PC-3 (cell line): ENCODE measurements around the gene TSPEAR. TPM values are rescaled to one million over a fixed set of nuclear protein-coding genes. Genes with fewer than 3 reads are reported as not detected.

Experiments used
- ATAC-seq: fragments of 200-7000 bp; cut with Tn5 transposase; 2 replicates; pipeline ENCODE4 v1.9.1; 2020; ENCODE audit warnings: mild to moderate bottlenecking, moderate library complexity
- BruUV-seq: library from RNA; stranded (reverse); fragments of 400-500 nt; replicated peaks from 2 replicates; lab custom pipeline; 2021; lab: Mats Ljungman, UMichigan
- CTCF ChIA-PET: fragments of 300-600 bp; sonication (Branson Sonifier 250); formaldehyde crosslinking; loops from one replicate; lab custom pipeline; 2022; ENCODE audit warnings: antibody characterized with exemption; lab: Charles Lee
- POLR2A ChIA-PET: fragments of 300-600 bp; sonication (Branson Sonifier 250); formaldehyde crosslinking; loops from one replicate; lab custom pipeline; 2022; ENCODE audit warnings: antibody characterized with exemption; ENCODE audit not compliant: unreplicated experiment; lab: Charles Lee
- DNase-seq: peaks from one replicate; pipeline ENCODE4 v3.0.0-alpha.2; 2015
- H2AFZ ChIP-seq: fragments of 300-600 bp; sonication (generic); 2 replicates; pipeline ENCODE4 v1.6.0; 2016; ENCODE audit warnings: antibody characterized with exemption, low read length
- H3F3A ChIP-seq: fragments of 300-600 bp; sonication (generic); one replicate; pipeline ENCODE4 v1.6.0; 2017; ENCODE audit warnings: antibody characterized with exemption, low read length, control low read depth, mild to moderate bottlenecking; ENCODE audit not compliant: unreplicated experiment
- H3K27ac ChIP-seq: fragments of 300-600 bp; sonication (generic); 2 replicates; pipeline ENCODE4 v1.5.1; 2016; ENCODE audit warnings: mild to moderate bottlenecking, low read length
- H3K27me3 ChIP-seq: fragments of 300-600 bp; sonication (generic); 2 replicates; pipeline ENCODE4 v1.6.1; 2016; ENCODE audit warnings: low read length, mixed read lengths
- H3K36me3 ChIP-seq: fragments of 300-600 bp; sonication (generic); 2 replicates; pipeline ENCODE4 v1.6.1; 2016; ENCODE audit warnings: low read depth, mixed run types, low read length, mixed read lengths
- H3K4me1 ChIP-seq: fragments of 300-600 bp; sonication (generic); 2 replicates; pipeline ENCODE4 v1.5.1; 2016; ENCODE audit warnings: low read length; ENCODE audit not compliant: insufficient read depth
- H3K4me2 ChIP-seq: fragments of 300-600 bp; sonication (generic); 2 replicates; pipeline ENCODE4 v1.6.0; 2016; ENCODE audit warnings: low read length
- H3K4me3 ChIP-seq: fragments of 300-600 bp; sonication (generic); 2 replicates; pipeline ENCODE4 v1.5.1; 2016; ENCODE audit warnings: mild to moderate bottlenecking, low read length, mixed read lengths
- H3K79me2 ChIP-seq: fragments of 300-600 bp; sonication (generic); 2 replicates; pipeline ENCODE4 v1.6.1; 2017; ENCODE audit warnings: low read length, mixed read lengths
- H3K9ac ChIP-seq: fragments of 300-600 bp; sonication (generic); 2 replicates; pipeline ENCODE4 v1.6.0; 2016; ENCODE audit warnings: mild to moderate bottlenecking, low read length
- H3K9me2 ChIP-seq: fragments of 300-600 bp; sonication (generic); replicated peaks from 2 replicates; pipeline ENCODE4 v1.6.1; 2016; ENCODE audit warnings: mixed run types, low read length, mixed read lengths
- H3K9me3 ChIP-seq: fragments of 300-600 bp; sonication (generic); 2 replicates; pipeline ENCODE4 v1.6.1; 2016; ENCODE audit warnings: low read length, mixed read lengths
- H4K20me1 ChIP-seq: fragments of 300-600 bp; sonication (generic); 2 replicates; pipeline ENCODE4 v1.6.1; 2016; ENCODE audit warnings: low read length, mixed read lengths
- CTCF ChIP-seq: fragments of 300-600 bp; sonication (generic); conservative IDR thresholded peaks from 2 replicates; pipeline ENCODE4 v1.5.1; 2017; ENCODE audit warnings: antibody characterized with exemption, low read depth, mild to moderate bottlenecking, low read length
- EZH2 ChIP-seq: fragments of 300-600 bp; sonication (generic); IDR thresholded peaks from one replicate; pipeline ENCODE4 v1.6.1; 2017; ENCODE audit warnings: antibody characterized with exemption, mild to moderate bottlenecking, low read length; ENCODE audit not compliant: unreplicated experiment
- EZH2phosphoT487 ChIP-seq: fragments of 300-600 bp; sonication (generic); IDR thresholded peaks from 2 replicates; pipeline ENCODE4 v1.6.1; 2018; ENCODE audit warnings: mild to moderate bottlenecking, antibody characterized with exemption, low read length, borderline replicate concordance
- intact Hi-C: fragments of 100-400 bp; cut with micrococcal nuclease; formaldehyde crosslinking; loops from 2 replicates; pipeline ENCODE4 v1.9.0; 2023
- total RNA-seq: library from RNA; depleted of rRNA; stranded (reverse); fragments of >200 nt; gene quantifications from 2 replicates; pipeline ENCODE4 v1.2.3, GENCODE V29; 2014

TSPEAR gene
- total RNA-seq, 1 experiment from 2014 or later, result 2.1 TPM

DNA sequence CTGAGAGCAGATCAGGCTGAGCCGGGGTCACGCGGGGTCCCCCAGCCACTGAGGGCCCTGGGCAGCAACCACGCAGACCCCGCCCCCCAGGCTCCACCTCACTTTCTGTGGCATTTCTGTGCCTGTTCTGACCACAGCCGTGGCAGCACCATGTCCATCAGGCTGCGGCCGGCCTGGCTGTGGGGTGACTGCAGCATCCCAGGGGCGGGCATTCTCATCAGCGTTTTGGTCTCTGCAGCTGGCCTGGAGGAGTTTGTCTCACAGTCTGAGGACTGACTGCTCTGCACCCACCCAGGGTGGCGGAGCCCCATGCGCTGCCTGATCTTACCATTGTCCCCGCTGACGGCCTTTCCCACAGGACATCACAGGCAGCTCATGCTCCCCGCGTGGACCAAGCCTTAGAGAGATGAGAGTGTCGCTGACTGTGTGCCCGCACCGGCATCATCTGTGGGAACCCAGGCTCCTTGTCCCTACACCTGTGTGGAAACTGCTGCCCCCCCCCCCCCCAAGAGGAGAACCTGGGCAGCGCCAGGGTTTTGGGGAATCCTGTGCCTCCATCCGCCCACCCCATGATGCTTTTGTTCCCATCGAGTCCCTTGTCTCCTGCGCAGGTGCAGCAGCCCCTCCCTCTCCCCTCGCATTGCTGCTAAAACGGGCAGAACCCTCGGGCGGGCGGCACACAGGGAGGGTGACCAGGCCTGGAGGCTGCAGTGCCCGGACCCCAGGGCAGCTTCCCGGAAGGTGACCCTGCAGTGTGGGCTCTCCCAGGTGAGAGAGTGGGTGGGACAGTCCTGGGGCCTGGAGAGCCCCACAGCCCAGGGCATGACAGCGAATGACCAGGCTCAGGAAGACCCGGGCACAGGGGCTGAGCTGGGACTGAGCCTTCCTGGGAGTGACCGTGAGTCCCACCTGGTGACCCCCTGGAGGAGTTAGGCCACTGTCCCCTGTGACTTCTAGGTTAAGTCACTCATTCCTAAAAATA, 173.2 kb downstream of the TSPEAR start:
- Histone ChIP-seq H3K36me3 (no peaks in the 10 kb centered on the region), H3K27me3 (no peaks in the 10 kb centered on the region), H3K27ac (no peak overlapping the region), H3F3A (no peaks in the 10 kb centered on the region), H3K79me2 (no peaks in the 10 kb centered on the region), H4K20me1 (no peaks in the 10 kb centered on the region), H3K9ac (no peak overlapping the region), H2AFZ (no peak overlapping the region), H3K9me3 (peaks cover 6% of the 10 kb centered on the region; the same call in 1 of the 2 replicates), H3K9me2 (no peaks in the 10 kb centered on the region), H3K4me3 (no peak overlapping the region), H3K4me2 (no peak overlapping the region), H3K4me1 (no peaks in the 10 kb centered on the region)
- intact Hi-C loops, result no loop called here
- CTCF ChIA-PET, result no interaction called here
- POLR2A ChIA-PET, result no interaction called here
- no peak for ATAC-seq
- no TSS peak for BruUV-seq
- DNase-seq, result no peak
- TF ChIP-seq EZH2 (no peak), EZH2phosphoT487 (no peak), CTCF (no peak)

DNA sequence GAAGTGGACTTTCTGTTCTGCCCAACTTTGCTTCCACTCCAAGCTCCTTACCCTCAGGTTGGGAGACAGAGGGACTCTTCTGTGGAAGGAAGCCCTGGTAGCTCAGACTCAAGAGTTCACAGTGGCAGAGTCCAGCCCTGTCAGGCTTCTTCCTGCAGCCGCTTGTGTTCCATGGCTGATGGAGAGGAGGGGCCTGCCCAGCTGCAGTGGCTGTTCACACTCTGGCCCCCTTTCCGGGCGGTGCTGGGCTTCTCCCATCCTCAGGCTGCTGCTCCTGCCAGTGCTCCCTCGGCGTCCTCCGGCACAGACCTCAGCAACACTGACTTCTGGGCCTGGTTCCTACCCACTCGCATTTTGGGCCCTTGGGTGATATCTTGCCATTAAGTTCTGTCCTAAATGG, 175.4 kb downstream of the TSPEAR start:
- CTCF ChIA-PET, result interaction anchor here (0.6 kb wide), 1 partner anchor 225 kb away, joined by 5 read pairs; no protein-coding TSS in a partner anchor
- ATAC-seq, result no peak
- Histone ChIP-seq H4K20me1 (no peaks in the 10 kb centered on the region), H3K9me3 (no peaks in the 10 kb centered on the region), H3K36me3 (no peaks in the 10 kb centered on the region), H2AFZ (no peak overlapping the region), H3K27ac (no peak overlapping the region), H3K79me2 (no peaks in the 10 kb centered on the region), H3K4me3 (no peak overlapping the region), H3K4me1 (no peaks in the 10 kb centered on the region), H3K9me2 (no peaks in the 10 kb centered on the region), H3K9ac (no peak overlapping the region), H3K27me3 (no peaks in the 10 kb centered on the region), H3F3A (no peaks in the 10 kb centered on the region), H3K4me2 (no peak overlapping the region)
- TF ChIP-seq EZH2, result no peak
- TF ChIP-seq CTCF, result no peak
- no peak for TF ChIP-seq EZH2phosphoT487
- no peak for DNase-seq
- BruUV-seq, result no TSS peak
- POLR2A ChIA-PET, result no interaction called here
- intact Hi-C loops, result no loop called here

DNA sequence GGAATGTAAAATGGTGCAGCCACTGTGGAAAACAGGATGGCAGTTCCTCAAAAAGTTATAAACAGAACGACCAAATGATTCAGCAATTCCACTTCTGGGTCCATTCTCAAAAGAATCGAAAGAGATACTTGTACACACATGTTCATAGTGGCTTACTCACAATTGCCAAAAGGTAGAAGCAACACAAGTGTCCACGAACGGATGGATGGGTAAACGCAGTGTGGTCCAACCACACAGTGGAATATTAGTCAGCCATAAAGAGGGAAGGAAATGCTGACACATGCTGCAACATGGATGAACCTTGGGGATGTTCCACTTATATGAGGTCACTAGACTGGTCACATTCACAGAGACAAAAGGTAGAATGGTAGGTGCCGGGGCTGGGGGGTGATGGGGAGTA, 176.7 kb downstream of the TSPEAR start:
- H3K36me3 ChIP-seq, result no peaks in the 10 kb centered on the region
- no peaks in the 10 kb centered on the region for H3K4me1 ChIP-seq
- TF ChIP-seq EZH2 (no peak), EZH2phosphoT487 (no peak), CTCF (no peak)
- H3K27ac ChIP-seq, result no peak overlapping the region
- ATAC-seq, result no peak
- no peaks in the 10 kb centered on the region for H3F3A ChIP-seq
- no peaks in the 10 kb centered on the region for H3K27me3 ChIP-seq
- no peak overlapping the region for H3K9ac ChIP-seq
- no peak for DNase-seq
- BruUV-seq, result no TSS peak
- H3K4me2 ChIP-seq, result no peak overlapping the region
- ChIA-PET POLR2A (no interaction called here), CTCF (no interaction called here)
- no peaks in the 10 kb centered on the region for H3K9me2 ChIP-seq
- H3K79me2 ChIP-seq, result no peaks in the 10 kb centered on the region
- no peak overlapping the region for H3K4me3 ChIP-seq
- intact Hi-C loops, result no loop called here
- H2AFZ ChIP-seq, result no peak overlapping the region
- no peaks in the 10 kb centered on the region for H3K9me3 ChIP-seq
- no peaks in the 10 kb centered on the region for H4K20me1 ChIP-seq
